Posterior vena cava (tissue), 2 donors: ENCODE data around the gene PRRX1. TPM values are rescaled to one million over a fixed set of nuclear protein-coding genes. Genes with fewer than 3 reads are reported as not detected.

Experiments used
- DNase-seq: peaks from one replicate; pipeline ENCODE4 v3.0.0-alpha.2; 2020; ENCODE audit warnings: low spot score
- intact Hi-C, 2 donors: fragments of 100-400 bp; cut with DNase I; formaldehyde crosslinking; loops; one replicate each; pipeline versions ENCODE4 v1.14.1 to v1.14.2; 2022 to 2023
- long read RNA-seq, 2 donors: library from polyadenylated mRNA; unstranded; transcript quantifications; one replicate each; pipeline ENCODE4 v2.0.0, GENCODE V29; 2020 to 2021
- total RNA-seq, 2 donors: library from RNA; stranded (reverse); fragmentation: NEBNext Ultra II Directional; extraction: Animal tissue kit (Norgen Biotek cat#: 25700); gene quantifications; one replicate each; pipeline ENCODE4 v1.2.1, GENCODE V29; 2021
- donor health status: DM: yes; HTN: yes; CAD: no.
- donor health status: DM: yes; HTN: yes; CAD: no.

PRRX1 gene
- 100 to 1,000 TPM; 240 to 244 TPM for total RNA-seq
- long read RNA-seq, donor 1, full-length matches to known transcripts, result 51 of 83 reads
- long read RNA-seq, donor 1, partial matches to known transcripts, result 12 of 83 reads
- long read RNA-seq, donor 1, other reads (novel, unspliced or antisense), result 20 of 83 reads
- long read RNA-seq, donor 2, full-length matches to known transcripts, result 24 of 64 reads
- long read RNA-seq, donor 2, partial matches to known transcripts, result 1 of 64 reads
- long read RNA-seq, donor 2, other reads (novel, unspliced or antisense), result 39 of 64 reads

- peak; percentile 83 for DNase-seq
Observed at GRCh38 chr1:170664093-170664827, at the start of gene PRRX1. TSS of gene PRRX1 (plus strand) at chr1:170664131. CDS start at chr1:170664219, 88 bp downstream.

DNA sequence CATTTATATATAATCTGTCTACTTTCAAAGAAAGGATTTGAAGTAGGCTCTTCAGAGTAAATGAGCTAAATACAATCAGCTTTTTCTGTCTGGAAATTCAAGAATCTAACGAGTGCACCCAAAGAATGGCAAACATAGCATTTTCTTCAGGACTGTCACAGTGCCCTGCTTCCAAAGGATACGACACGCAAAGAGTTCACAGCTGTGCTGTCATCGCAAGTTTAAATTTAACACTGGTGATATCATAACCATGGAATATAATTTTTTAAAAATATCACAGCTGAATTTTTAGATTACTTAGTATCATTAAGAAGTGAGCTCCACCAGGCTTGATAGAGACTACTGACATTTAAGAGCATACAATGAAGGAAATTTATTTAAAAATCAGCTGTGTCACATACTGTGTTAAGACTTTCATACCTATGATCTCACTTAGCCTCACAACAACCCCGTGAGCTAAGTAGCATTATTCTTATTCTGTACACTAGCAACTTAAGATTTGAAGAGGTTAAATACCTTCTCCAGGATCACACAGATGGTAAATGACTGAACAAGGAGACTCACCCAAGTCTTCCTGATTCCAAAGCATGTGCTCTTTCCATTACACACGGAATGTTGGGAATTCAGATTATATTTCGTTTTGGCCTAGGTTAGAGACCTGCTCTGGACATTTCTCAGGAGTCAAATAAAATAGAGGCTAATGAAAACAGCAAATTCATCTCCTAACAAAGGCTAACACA lies 46.2 kb upstream of the PRRX1 start:
- intact Hi-C loops, result no loop called here
- no peak for DNase-seq

More at GRCh38 chr1:170664093-170664827, at the start of gene PRRX1:
- intact Hi-C loops, result loop anchor here (5.0 kb wide), 2 partner anchors 132 to 983 kb away; partner anchors contain the start of gene GORAB (in 2 of the 2)

GRCh38 chr1:170618421-170618820 lies 45.5 kb upstream of the PRRX1 start:
- intact Hi-C loops, result no loop called here
- no peak for DNase-seq

DNA sequence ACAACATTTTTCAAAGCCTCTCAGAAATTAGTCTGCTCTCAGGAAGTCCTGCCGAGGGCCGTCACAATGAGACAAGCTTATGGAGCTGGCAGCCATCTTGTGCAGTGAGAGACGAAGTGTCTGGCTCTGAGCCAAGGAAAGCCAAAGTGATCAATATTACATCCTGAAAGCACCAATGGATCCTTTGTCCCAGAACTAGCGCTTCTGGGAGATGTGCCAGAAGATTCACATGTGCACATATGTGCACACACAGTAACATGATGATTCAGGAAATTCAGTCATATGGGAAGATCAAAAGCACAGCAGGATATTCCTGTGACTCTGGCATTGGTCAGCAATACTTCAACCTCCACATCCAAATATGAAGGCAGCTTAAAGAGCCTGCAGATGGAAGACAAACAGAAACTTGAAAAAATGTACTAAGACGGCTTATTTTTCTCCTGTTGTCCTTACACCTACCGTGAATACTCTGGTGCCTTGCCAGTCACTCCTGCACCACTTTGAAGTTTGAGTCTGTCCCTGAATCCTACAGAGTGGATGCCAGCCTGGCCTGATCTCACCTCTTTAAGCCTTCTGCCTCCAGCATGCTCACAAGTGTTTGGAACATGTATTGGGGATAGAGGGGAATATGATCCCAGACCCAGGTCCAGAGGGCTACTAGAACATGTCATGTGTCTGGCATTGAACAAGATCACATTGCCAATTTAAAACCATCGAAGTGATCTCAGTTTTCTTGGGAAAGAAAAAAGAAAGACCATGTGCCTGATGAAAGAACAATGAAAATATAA lies 44.5 kb upstream of the PRRX1 start:
- no peak for DNase-seq
- intact Hi-C loops, result no loop called here

DNA sequence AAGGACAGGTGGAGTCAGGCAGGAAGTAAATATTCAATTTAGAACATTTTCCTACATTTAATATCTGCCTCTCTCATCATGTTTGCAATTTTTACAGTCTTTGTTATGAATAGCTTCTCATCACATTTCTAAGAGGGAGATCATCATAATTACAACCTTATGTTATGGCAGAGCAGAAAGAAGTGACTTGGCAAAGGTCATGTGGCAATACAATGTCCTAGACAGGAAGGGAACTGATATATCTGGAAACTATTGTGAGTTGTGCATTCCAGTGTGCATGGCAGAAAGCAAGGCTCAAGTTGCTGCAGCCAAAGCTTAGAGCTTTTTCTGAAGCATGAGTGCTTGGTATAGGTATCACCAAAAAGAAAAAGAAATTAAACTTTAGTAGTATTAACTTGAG lies 43.8 kb upstream of the PRRX1 start:
- intact Hi-C loops, result no loop called here
- DNase-seq, result no peak

DNA sequence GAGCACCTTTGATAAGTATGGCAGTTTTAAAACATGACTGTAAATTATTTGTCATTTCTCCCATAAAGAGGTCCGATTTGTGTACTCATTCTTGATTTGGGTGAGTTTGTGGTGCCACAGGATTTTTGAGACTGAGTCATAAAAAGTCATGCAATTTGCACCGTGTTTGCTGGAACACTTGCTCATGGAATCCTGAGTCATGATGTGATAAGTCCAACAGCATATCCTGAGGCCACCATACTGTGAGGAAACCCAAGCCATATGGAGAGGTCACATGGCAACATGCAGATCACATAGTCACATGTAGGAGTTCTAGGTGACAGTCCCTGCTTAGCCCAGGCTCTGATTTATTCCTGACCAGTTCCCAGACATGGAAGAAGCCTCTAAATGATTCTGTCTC lies 40.8 kb upstream of the PRRX1 start:
- intact Hi-C loops, result no loop called here
- no peak for DNase-seq

DNA sequence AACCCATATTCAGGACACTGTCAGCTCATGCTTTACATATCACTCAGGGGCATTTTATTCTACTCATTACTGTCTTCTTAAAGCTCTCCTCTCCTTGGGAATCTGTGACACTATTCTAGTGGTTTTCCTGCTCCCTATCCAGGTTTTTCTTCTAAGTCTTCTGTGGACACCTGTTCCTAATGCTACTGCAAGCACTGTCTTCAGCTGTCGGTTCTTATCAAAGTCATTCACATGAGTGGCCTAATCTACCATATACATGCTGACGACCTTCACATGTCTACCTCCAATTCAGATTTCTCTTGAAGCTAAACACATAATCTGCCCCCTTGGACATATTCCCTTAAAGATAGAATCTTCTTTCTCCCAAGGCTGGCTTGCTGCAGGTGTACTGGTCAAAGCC lies 39.8 kb upstream of the PRRX1 start:
- no peak for DNase-seq
- intact Hi-C loops, result no loop called here

- intact Hi-C loops, result loop anchor here in 1 of 2 donors (2.0 kb wide), 1 partner anchor 24 kb away; no protein-coding TSS in a partner anchor
- no peak for DNase-seq
Observed at GRCh38 chr1:170630977-170631376, 33.0 kb upstream of the PRRX1 start.

DNA sequence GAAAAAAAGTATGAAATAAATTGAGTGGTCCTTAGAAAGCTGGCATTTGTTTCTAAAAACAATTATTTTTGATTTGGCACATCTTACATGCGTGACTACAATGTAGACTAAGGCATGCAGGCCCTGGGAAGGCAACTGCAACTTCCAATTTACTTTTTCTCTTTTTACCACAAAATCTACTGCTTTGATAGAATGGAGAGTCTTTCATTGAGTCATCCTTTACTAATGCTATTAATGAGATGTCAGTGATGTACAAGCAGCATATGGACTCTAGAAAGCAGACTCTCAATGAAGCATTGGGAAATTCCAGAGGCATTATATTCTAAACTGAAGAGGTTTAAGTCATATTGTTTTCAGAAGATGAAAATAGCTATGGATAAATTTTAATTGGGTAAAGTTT lies 29.6 kb upstream of the PRRX1 start:
- intact Hi-C loops, result no loop called here
- DNase-seq, result no peak

- no peak for DNase-seq
- intact Hi-C loops, result no loop called here
Observed at GRCh38 chr1:170634824-170635410, 29.0 kb upstream of the PRRX1 start.

DNA sequence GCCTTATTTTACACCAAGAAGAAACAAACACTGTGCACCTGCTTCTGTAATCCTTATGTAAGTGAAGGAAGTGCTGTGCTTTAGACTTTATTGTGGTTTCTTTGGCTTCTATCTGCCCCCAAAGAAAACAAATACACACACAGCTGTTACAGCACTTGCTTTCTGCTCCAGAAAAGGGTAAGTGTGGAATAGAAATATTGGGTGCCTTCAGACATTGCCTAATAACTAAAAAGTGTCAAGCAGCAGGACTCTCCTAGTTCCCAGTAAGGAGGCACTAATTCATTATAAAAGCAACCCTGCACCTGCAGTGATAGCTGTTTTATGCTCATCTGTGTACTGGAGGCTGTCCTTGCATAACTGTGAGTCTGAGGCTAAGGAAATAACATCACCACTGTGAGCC lies 23.4 kb upstream of the PRRX1 start:
- intact Hi-C loops, result no loop called here
- no peak for DNase-seq

- no peak for DNase-seq
- intact Hi-C loops, result no loop called here
Observed at GRCh38 chr1:170657275-170657853, 6.6 kb upstream of the PRRX1 start.

GRCh38 chr1:170659399-170660035 lies 4.4 kb upstream of the PRRX1 start:
- DNase-seq, result no peak
- intact Hi-C loops, result loop anchor here (5.0 kb wide), 2 partner anchors 127 to 988 kb away; partner anchors contain the start of gene GORAB (in 2 of the 2)

- intact Hi-C loops, result loop anchor here (5.0 kb wide), 2 partner anchors 128 to 987 kb away; partner anchors contain the start of gene GORAB (in 2 of the 2)
- no peak for DNase-seq
Observed at GRCh38 chr1:170660281-170660713, 3.6 kb upstream of the PRRX1 start.

DNA sequence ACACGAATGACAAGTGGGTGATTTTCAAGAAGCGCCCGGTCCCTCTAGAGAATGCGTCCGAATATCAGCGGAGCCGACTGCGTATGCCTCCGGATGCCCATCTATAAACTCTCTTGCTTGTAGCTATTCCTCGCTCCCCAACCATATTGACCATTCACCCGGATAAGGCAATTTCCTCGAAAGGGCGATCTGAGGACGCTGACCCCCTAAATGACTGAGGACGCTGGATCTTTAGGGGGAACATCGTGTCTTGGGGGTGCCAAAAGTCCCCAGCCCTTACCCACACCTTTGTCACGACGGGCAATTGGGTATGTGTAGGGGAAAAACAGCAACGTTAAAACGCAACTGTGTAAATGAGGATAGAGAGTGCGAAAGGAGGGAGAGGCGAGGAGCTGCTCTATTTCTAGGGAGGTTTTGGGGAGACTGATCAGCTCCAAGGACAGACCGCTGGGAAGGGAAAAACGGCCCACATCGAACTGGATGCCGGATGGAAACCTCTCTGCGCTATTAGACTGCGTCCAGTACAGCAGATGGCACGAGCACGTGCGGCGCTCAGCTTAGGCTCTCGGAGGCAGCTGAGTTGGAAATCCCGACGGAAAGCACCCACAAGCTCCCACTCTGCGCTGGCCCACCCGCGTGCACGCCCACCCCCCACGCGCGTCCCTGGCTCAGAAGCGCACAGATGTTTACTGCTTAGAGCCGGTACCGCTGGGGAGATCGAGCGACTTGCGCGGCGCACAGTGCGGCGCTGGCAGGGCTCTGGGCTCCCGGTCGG lies 2.9 kb upstream of the PRRX1 start:
- intact Hi-C loops, result loop anchor here (5.0 kb wide), 2 partner anchors 129 to 986 kb away; partner anchors contain the start of gene GORAB (in 2 of the 2)

GRCh38 chr1:170661646-170662411 lies 2.1 kb upstream of the PRRX1 start:
- intact Hi-C loops, result loop anchor here (5.0 kb wide), 2 partner anchors 130 to 985 kb away; partner anchors contain the start of gene GORAB (in 2 of the 2)

More for the DNA sequence above, 2.9 kb upstream of the PRRX1 start:
- DNase-seq, result peak; percentile 83

More at GRCh38 chr1:170661646-170662411, 2.1 kb upstream of the PRRX1 start:
- no peak for DNase-seq
